Heart right ventricle (tissue), 16 donors: ENCODE data around the gene POLD1. TPM values are rescaled to one million over a fixed set of nuclear protein-coding genes. Genes with fewer than 3 reads are reported as not detected.

Source experiments
- ATAC-seq, 8 donors: fragments of 200-7000 bp; cut with Tn5 transposase; one replicate each; pipeline ENCODE4 v1.9.1; 2020; ENCODE audit warnings: mild to moderate bottlenecking in 8 of 8, moderate library complexity in 8 of 8, moderate number of reproducible peaks in 1 of 8
- DNase-seq, 2 donors: peaks; one replicate each; pipeline ENCODE4 v3.0.0-alpha.2; 2020
- H3K27ac ChIP-seq, 10 donors: fragments of 200-600 bp; sonication (generic) in 2 of 10; one replicate each; pipeline versions ENCODE4 v1.5.0 to v1.8.0; 2020 to 2022; ENCODE audit warnings: mild to moderate bottlenecking in 3 of 10
- H3K27me3 ChIP-seq, 7 donors: fragments of 200-600 bp; one replicate each; pipeline ENCODE4 v1.8.0; 2021 to 2022; ENCODE audit warnings: mild to moderate bottlenecking in 2 of 7
- H3K36me3 ChIP-seq, 9 donors: fragments of 200-600 bp; sonication (generic) in 1 of 9; one replicate each; pipeline versions ENCODE4 v1.5.0 to v1.8.0; 2020 to 2022; ENCODE audit warnings: mild to moderate bottlenecking in 2 of 9
- H3K4me1 ChIP-seq, 9 donors: fragments of 200-600 bp; sonication (generic) in 1 of 9; one replicate each; pipeline versions ENCODE4 v1.5.0 to v1.8.0; 2020 to 2022; ENCODE audit warnings: mild to moderate bottlenecking in 4 of 9
- H3K4me3 ChIP-seq, 10 donors: fragments of 200-600 bp; sonication (generic) in 2 of 10; one replicate each; pipeline versions ENCODE4 v1.5.0 to v1.8.0; 2020 to 2022; ENCODE audit warnings: mild to moderate bottlenecking in 7 of 10, moderate library complexity in 2 of 10
- H3K9me3 ChIP-seq, 11 donors: fragments of 200-600 bp in 10 of 11; sonication (generic) in 2 of 11; one replicate each; pipeline versions ENCODE4 v1.5.0 to v1.8.0; 2013 to 2022; ENCODE audit warnings: mild to moderate bottlenecking in 2 of 11, control low read depth in 1 of 11, moderate library complexity in 1 of 11
- CTCF ChIP-seq, 9 donors: fragments of 200-600 bp; sonication (generic) in 2 of 9; IDR thresholded peaks; one replicate each; pipeline versions ENCODE4 v1.5.0 to v1.8.0; 2021 to 2022; ENCODE audit warnings: antibody characterized with exemption in 9 of 9, mild to moderate bottlenecking in 5 of 9, moderate library complexity in 1 of 9
- WGBS, 2 donors: extraction: QIAGEN DNeasy Blood & Tissue Kit; methylation state at CpG; one replicate each; pipeline ENCODE4 v1.1.7; 2013; ENCODE audit warnings: inconsistent platforms in 1 of 2; 5-methylcytosine and 5-hydroxymethylcytosine counted together
- intact Hi-C, 10 donors: fragments of 100-400 bp; cut with DNase I; formaldehyde crosslinking; loops; one replicate each; pipeline versions ENCODE4 v1.11.1 to v1.14.2; 2022
- polyA plus RNA-seq, 2 donors: library from polyadenylated mRNA; stranded (reverse); fragments of 200-250 nt; gene quantifications; one replicate each; pipeline ENCODE4 v1.2.3, GENCODE V29; 2013
- total RNA-seq, 10 donors: library from RNA; stranded (reverse); fragmentation: NEBNext Ultra II Directional in 3 of 10; extraction: Animal tissue kit (Norgen Biotek cat#: 25700) in 3 of 10; gene quantifications; one replicate each; pipeline versions ENCODE4 v1.2.1 to v1.2.4, GENCODE V29; 2021 to 2023
- donor health status: Arrhythmogenic right ventricular cardiomyopathy.
- donor health status: ischemic (EF 13 %, LVEDD 7.1; RV severe dilation, severe dysfunction).
- donor health status: healthy with polysubstance abuse.
- donor health status: DM: no; HTN: yes; CAD: no.
- donor health status: DM: no; HTN: no; CAD: no.
- donor health status: ischemic (EF 25% LVEDD 6.9; RV normal size, moderate dysfunction).
- donor health status: ischemic (EF 25% LVEDD 5.7; RV mildly dilated, moderate dysfunction).
- donor health status: healthy.
- donor health status: DM: yes; HTN: yes; CAD: no.
- donor health status: Ischemic cardiomyopathy.
- donor health status: ischemic (EF 35%, LVEDD 5.7; RV mildly dilated, moderate dysfunction).
- donor health status: nonischemic (EF 11% LVEDD 7.7; RV severe dilation, severe dysfunction).
- donor health status: DM: yes; HTN: yes; CAD: no.
- donor health status: PGD.
- donor health status: ischemic (EF 29% LVEDD 5.4; RV normal size, mild dysfunction).
- donor health status: nonischemic (EF 23%, LVEDD 6.1; RV moderate dilation, normal function).

The POLD1 gene
- total and polyA plus RNA-seq, 12 donors = 4.2 to 28.3 (median 11.3) TPM

- intact Hi-C loops = no loop called here
- H3K27ac ChIP-seq = no peak overlapping the region
- no peak for TF ChIP-seq CTCF (IDR thresholded peaks at IDR 0.05)
- H3K36me3 ChIP-seq = no peaks in the 10 kb centered on the region
- peaks cover 0 to 61% (median 50%) of the 10 kb centered on the region in 7 donors for H3K27me3 ChIP-seq
- DNase-seq (no peak), ATAC-seq (no peak)
- no peaks in the 10 kb centered on the region for H3K9me3 ChIP-seq
- H3K4me3 ChIP-seq = no peak overlapping the region
- 55 to 58% methylated on average over 30 to 32 of the region's 32 CpGs for WGBS, 2 donors
- H3K4me1 ChIP-seq = no peaks in the 10 kb centered on the region
Observed at GRCh38 chr19:50459067-50459456, 74.9 kb downstream of the POLD1 start.

- no peaks in the 10 kb centered on the region for H3K9me3 ChIP-seq
- no peaks in the 10 kb centered on the region for H3K4me1 ChIP-seq
- ATAC-seq = no peak
- no peak overlapping the region for H3K27ac ChIP-seq
- H3K27me3 ChIP-seq = peaks cover 0 to 65% (median 50%) of the 10 kb centered on the region in 7 donors
- TF ChIP-seq CTCF (IDR thresholded peaks at IDR 0.05) = no peak
- 27 to 59% methylated on average over 1 of the region's 1 CpG for WGBS, 2 donors
- H3K36me3 ChIP-seq = no peaks in the 10 kb centered on the region
- H3K4me3 ChIP-seq = no peak overlapping the region
- intact Hi-C loops = loop anchor here in 7 of 10 donors (2.0 to 5.0 kb wide), 3 partner anchors 91 to 102 kb away; partner anchors contain the start of gene NAPSA (in 5 of the 7)
- DNase-seq = no peak
Observed at GRCh38 chr19:50459638-50460037, 75.5 kb downstream of the POLD1 start.

GRCh38 chr19:50460161-50460765 is 76.1 kb downstream of the POLD1 start:
- Histone ChIP-seq H3K9me3 (no peaks in the 10 kb centered on the region), H3K27me3 (peaks cover 0 to 71% (median 50%) of the 10 kb centered on the region in 7 donors), H3K27ac (no peak overlapping the region), H3K4me1 (no peaks in the 10 kb centered on the region), H3K4me3 (no peak overlapping the region), H3K36me3 (no peaks in the 10 kb centered on the region)
- intact Hi-C loops = loop anchor here in 7 of 10 donors (2.0 to 5.0 kb wide), 3 partner anchors 91 to 103 kb away; partner anchors contain the start of gene NAPSA (in 5 of the 7)
- WGBS, 2 donors = 28 to 36% methylated on average over 13 of the region's 13 CpGs
- no peak for TF ChIP-seq CTCF (IDR thresholded peaks at IDR 0.05)
- ATAC-seq (no peak), DNase-seq (no peak)

GRCh38 chr19:50461066-50461875 is 77.1 kb downstream of the POLD1 start:
- H3K27me3 ChIP-seq = peaks cover 0 to 72% (median 50%) of the 10 kb centered on the region in 7 donors
- intact Hi-C loops = loop anchor here (1.0 to 5.0 kb wide), 4 partner anchors 92 to 104 kb away; partner anchors contain the start of gene NAPSA (in 5 of the 10)
- no peaks in the 10 kb centered on the region for H3K4me1 ChIP-seq
- H3K4me3 ChIP-seq = no peak overlapping the region
- no peak overlapping the region for H3K27ac ChIP-seq
- H3K9me3 ChIP-seq = no peaks in the 10 kb centered on the region
- WGBS, 2 donors = 31 to 33% methylated on average over 28 of the region's 28 CpGs
- peak; percentile 70 to 84 (median 82) for TF ChIP-seq CTCF (IDR thresholded peaks at IDR 0.05)
- peak; percentile 56 to 82 (median 76) for ATAC-seq
- DNase-seq = peak; percentile 39 to 44
- H3K36me3 ChIP-seq = no peaks in the 10 kb centered on the region
